Renal cortical epithelial cell (primary cell): ENCODE results near the gene LIMS2. TPM values are rescaled to one million over a fixed set of nuclear protein-coding genes. Genes with fewer than 3 reads are reported as not detected.

Source experiments
- DNase-seq: peaks from one replicate; pipeline ENCODE4 v3.0.0-alpha.2; 2011; ENCODE audit warnings: low read depth
- total RNA-seq: library from RNA; depleted of rRNA; stranded (reverse); fragments of >200 nt; gene quantifications from 2 replicates; pipeline ENCODE4 v1.2.3, GENCODE V29; 2014

Gene LIMS2
- total RNA-seq, 1 donor from 2014 or later, result 3.7 TPM

DNA sequence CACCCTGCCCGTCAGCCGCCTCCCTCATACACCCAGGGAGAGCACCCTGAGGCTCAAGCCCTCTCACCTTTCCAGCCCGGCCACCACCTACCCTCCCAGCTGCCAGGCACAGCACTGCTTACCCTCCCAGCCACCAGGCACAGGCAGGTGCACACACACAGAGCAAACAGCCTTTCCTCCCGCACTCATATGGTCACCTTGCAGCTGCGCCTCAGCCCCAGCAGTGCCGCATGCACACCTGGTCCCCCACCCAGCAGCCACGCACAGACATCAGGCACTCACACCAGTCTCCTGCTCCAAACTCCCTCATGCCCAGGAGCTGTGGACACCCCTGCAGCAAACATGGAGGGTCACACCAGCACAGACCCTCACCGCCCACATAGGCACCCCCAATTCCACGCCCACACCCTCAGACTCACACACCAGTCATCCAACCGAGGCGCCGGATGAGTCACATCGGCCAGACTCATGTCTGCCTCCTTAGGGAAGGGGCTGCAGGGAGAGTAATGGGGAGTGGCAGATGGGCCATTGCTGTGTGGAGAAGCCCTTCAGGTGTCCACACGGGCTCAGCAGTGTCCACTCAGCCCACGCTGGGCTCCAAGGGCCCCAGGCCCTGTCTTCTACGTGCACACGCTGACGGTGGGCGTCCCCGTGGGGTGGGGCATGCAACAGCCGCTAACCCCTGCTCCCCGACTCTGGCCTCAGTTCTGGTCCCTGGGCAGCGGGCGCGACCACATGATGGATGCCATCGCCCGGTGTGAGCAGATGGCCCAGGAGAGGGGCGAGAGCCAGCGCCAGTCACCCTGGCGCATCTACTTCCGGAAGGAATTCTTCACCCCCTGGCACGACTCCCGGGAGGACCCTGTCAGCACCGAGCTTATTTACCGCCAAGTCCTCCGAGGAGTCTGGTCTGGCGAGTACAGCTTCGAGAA lies 51.7 kb downstream of the LIMS2 start:
- no peak for DNase-seq

- DNase-seq, result no peak
Measured at GRCh38 chr2:127622561-127623387, 52.6 kb downstream of the LIMS2 start.

DNA sequence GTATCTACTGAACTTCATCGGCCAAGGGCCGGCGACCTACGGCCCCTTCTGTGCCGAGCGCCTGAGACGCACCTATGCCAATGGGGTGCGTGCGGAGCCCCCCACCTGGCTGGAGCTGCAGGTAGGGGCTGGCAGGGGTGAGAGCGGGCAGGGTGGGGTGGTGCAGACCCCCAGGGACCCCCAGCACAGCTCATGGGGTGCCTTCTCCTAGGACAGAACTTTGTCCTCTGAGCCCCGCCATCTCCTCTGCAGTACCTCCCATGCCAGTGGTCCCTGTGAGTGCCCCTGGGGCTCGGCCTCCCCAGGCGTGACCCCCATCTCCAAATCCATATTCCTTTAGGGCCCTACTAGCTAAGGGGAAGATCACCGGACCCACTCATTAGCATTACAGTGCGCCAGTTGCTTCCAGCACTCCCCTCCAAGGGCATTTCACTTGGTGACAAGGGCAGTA lies 53.3 kb downstream of the LIMS2 start:
- no peak for DNase-seq

- no peak for DNase-seq
Measured at GRCh38 chr2:127620866-127621265, 54.5 kb downstream of the LIMS2 start.

DNA sequence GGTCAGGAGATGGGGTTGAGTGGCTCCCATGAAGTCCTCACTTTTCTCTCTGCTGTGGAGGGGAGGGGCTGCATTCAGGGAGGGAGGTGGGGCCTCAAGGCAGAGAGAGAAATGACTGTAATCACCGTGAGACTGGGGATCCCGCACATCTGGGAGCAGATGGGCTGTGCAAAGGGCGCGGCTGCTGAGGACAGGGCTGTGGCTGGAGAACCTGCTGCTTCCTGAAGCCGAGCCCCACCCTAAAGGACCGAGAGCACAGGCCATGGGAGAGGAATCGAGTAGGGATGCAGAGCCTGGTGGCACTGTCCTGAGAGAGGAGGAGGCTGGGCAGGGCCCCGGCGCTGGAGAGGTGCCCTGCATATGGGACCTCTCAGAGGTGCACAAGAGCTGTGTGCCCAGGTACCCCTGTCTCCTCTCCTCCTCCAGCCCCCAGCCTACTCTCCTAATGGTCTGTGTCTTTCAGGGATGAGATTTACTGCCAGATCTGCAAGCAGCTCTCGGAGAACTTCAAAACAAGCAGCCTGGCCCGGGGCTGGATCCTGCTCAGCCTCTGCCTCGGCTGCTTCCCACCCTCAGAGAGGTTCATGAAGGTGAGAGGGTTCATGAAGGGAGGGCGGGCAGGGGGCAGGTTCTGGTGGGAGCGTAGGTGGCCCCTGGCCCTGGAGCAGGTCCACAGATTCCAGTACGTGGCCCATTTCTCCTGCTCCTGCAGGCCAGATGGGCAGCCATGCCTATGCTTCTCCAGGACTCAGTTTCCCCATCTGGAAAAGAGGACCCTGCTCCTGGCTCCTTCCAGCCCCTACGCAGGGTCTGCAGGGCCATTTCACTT lies 55.2 kb downstream of the LIMS2 start:
- no peak for DNase-seq

- DNase-seq, result no peak
Measured at GRCh38 chr2:127619203-127619590, 56.1 kb downstream of the LIMS2 start.

- no peak for DNase-seq
Measured at GRCh38 chr2:127618551-127619202, 56.7 kb downstream of the LIMS2 start.

- DNase-seq, result peak; percentile 7
Measured at GRCh38 chr2:127615511-127616166, 59.7 kb downstream of the LIMS2 start.

DNA sequence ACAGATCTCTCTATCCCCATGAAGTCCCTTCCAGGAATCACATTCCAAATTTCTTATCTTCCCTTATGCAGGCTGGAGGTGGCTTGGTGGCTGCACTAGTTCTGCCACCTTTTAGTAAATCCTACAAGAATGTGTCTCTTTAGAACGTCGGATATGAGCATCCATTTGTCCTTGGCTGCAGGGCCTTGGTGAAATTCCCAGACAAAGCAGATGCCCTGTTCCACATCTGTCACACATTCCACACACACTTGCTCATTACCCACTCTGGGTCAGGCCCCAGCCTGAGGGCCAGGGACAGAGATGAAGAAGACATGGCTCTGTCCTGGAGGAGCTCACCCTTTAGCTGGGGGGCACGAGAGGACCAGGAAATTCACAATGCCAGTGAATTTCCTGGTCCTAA lies 60.6 kb downstream of the LIMS2 start:
- no peak for DNase-seq

- no peak for DNase-seq
Measured at GRCh38 chr2:127614246-127614645, 61.1 kb downstream of the LIMS2 start.

DNA sequence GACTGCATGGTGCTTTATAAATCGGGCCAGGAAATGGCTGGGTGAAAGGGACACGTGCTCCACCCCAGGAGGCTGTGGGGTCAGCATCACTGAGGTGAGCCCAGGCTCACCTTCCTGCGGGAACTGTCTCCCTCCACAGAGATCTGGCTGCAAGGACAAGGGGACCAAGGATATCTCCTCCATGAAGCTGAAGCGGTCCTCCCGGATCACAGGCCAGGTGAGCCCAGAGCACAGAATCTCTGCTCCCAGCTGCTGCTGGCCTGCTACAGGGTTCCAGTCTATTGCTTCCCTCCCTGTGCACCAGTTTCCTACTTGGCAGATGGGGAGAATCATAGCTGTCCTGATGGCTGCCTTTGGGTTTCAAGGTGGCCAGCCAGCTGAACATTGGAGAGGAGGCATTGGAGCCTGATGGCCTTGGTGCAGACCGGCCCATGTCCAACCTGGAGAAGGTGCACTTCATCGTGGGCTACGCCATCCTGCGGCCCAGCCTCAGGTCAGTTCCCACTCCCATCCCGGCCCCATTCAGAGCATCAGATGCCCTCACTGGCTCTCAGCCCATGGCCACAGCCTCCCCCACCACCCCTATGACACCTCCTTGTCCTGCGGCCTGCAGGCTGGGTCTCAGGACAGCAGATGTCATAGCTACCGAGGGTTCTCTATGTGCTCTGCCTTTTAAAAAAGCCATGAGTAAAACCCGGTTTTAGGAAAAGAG lies 63.1 kb downstream of the LIMS2 start:
- DNase-seq, result no peak

DNA sequence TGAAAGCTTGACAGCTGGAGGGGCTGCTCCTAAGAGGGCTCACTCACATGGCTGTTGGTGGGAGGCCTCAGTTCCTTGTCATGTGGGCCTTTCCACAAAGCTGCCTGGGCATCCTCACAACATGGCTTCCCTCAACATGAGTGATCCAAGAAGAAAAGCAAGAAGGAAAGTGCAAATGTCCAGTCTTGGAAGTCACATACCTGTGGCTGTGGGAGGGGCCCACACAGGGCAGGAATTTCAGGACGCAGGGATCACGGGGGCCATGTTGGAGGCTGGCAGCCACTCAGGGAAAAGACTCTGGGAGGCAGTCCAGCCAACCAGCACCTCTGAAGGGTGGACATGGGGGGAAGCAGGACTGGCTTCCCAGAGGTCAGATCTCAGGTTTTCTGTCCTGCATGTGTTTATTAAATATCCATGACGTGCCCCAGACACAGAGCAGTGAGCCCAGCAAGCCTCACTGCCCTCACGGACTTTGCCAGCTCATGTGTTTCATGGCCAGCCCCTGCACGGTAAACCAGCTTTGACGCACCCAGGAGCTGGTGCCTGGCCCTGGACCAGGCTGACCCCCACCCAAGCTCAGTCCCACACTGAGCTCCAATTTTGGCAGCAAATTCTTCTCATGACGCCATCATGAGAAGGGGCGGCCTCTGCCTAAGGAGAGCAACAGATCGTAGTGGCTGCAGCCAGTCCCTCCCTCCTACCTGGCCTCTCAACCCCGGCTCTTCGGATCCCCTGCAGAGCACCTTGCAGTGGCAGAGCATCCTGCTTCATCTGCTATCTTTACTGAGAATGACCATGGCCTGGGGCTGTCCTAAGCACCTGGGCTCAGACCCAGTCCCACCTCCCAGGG lies 64.0 kb downstream of the LIMS2 start:
- DNase-seq, result no peak

- no peak for DNase-seq
Measured at GRCh38 chr2:127610561-127610960, 64.8 kb downstream of the LIMS2 start.

- no peak for DNase-seq
Measured at GRCh38 chr2:127609818-127610217, 65.5 kb downstream of the LIMS2 start.

- DNase-seq, result no peak
Measured at GRCh38 chr2:127609031-127609751, 66.1 kb downstream of the LIMS2 start.

DNA sequence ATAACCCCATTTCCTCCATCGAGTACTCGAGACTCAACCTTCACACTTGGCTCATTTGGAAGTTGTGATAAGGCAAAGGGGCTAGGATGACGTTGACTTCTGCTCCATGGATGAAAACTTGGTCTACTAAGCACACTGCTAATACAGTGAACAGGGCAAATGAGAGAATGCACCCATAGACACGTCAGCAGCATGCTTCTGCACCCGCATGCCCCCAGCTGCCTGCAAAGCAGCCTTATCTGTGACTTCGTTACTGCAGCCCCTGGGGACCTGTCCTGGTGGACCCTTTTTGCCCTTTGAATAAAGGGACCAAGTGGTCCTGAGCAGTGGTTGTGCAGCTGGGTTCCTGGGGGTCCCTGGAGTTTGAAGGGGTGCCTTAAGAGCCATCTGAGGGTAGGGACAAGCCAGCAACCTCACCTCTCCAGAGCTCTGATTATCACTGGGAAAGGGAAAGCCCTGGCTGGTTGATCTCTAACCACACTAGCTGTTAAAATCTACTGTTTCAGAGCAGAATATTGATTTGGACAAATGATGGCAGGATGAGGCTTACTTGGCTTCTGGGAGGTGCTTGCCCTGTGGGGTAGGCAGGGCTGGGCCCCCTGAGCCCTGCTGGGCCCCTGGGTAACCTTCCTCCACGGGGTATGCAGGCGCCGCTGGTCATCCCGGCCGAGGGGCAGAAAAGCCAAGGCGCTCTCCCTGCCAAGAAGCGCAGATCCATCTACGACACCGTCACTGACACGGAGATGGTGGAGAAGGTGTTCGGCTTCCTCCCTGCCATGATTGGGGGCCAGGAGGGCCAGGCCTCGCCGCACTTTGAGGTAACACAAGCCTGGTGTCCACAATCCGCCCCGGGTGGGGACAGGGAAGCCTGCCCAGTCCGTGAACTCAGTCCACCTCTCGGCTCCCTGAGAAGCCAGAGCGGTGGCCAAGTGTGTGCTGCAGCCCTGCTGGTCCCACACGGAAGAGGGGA lies 67.0 kb downstream of the LIMS2 start:
- no peak for DNase-seq

GRCh38 chr2:127607399-127607908 lies 67.9 kb downstream of the LIMS2 start:
- DNase-seq, result no peak
